ENCODE measurements around the gene STX7.

Gene STX7

GRCh38 chr6:132476688-132477087 lies 36.2 kb downstream of the STX7 start:
- no peak for DNase-seq (ENCODE audit: low read depth)

- no peak for DNase-seq (ENCODE audit: low read depth)
Observed at GRCh38 chr6:132475925-132476324, 37.0 kb downstream of the STX7 start.

DNA sequence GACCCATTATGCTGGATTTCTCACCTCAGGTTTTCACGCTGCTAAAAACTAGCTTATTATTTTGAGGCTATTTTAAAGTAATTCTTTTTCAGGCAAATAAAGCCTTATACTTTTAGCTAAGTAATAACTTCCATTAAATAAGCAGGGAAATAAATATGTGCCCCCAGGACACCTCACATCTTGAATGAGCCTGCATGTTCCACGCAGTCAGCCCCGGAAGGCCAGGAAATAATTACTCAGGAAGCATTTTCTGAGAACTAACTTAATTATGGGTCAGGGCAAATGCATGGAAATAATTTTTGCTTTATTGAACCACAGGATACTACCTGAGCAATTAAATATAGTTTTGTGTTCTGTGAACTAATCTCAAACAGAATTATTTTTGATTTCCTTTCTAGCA lies 41.1 kb downstream of the STX7 start:
- DNase-seq (ENCODE audit: low read depth) = no peak

DNA sequence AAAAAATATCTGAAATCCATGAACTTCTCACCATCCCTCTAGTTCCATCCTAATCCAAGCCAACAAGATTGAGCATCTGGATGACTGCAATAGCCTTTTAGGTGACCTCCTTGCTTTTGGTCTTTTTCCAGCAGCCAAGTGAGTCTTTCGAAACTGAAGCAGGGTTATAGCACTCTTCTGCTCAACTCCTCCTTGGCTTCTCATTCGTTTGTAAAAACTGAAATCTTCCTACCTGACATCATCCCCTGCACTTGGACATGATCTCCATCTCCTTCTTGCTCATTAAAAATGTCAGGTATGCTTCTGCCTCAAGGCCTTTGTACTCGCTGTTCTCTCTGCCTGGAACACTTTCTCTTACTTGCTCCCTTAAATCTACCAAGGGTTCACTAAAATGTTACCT lies 46.0 kb downstream of the STX7 start:
- DNase-seq (ENCODE audit: low read depth) = no peak

- no peak for DNase-seq (ENCODE audit: low read depth)
Observed at GRCh38 chr6:132465530-132466485, 47.1 kb downstream of the STX7 start.

DNA sequence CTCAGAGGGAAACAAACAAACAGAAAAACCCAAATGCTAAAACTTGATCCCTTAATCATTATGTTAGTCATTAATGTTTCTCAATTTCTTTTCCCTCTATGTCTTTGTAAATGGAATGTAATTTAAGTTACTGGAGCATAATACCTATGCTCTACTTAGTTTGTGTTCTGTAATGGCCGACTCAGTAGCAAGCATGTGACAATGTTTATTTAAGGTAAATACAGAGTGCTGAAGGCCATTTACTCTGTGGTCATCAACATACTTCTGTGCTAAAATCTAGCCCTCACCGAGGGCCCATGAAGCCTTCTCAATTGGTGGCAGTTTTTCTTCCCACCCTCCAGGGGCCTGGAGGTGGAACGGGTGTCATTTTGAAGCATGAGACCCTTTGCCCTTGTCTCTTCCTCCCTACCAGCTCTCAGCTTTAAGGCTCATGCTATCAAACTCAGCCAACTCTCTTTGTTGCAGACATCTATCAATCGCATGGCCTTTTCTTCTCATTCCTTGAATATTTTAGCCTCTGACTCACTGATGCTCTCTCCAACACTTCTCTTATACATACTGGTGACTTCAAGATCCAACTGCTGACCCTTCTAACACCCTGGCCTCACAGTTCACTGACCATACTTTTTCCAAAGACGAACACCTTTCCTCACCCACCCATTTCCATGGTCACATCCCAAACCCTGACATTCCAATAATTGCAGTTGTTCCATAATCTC lies 48.2 kb downstream of the STX7 start:
- no peak for DNase-seq (ENCODE audit: low read depth)

DNA sequence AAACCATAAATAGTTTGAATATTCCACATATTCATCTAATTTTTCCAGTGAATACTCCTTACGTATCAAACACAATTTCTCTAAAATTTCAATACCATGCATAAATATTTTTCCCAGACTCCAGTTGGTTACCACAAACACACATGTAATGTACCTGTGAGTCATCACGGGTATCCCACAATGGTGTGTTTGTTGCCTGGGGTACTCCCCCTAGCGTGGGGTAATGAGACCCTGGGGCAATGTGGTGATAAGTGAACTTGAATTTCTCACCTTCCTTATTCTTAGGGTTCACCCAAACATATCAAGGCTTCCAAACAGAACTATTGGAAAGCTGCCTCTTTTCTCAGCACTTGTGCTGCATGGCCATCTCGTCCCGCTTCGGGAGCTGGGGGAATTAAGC lies 51.0 kb downstream of the STX7 start:
- no peak for DNase-seq (ENCODE audit: low read depth)

DNA sequence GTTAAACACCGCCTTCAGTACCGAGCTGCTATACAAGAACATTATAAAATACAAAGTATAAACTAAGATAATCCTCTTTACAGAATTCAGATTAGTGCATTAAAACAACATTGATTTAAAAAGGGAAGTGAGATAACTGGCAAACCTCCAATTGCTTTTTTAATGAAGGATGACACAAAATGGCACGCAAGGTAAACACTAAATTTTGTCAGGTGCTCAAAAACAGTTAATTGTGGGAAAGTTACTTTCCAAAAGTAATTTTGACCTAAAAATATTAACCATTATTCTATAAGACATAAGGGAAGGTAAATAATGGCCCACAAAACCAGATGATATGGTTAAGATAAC lies 53.3 kb downstream of the STX7 start:
- DNase-seq (ENCODE audit: low read depth) = no peak

DNA sequence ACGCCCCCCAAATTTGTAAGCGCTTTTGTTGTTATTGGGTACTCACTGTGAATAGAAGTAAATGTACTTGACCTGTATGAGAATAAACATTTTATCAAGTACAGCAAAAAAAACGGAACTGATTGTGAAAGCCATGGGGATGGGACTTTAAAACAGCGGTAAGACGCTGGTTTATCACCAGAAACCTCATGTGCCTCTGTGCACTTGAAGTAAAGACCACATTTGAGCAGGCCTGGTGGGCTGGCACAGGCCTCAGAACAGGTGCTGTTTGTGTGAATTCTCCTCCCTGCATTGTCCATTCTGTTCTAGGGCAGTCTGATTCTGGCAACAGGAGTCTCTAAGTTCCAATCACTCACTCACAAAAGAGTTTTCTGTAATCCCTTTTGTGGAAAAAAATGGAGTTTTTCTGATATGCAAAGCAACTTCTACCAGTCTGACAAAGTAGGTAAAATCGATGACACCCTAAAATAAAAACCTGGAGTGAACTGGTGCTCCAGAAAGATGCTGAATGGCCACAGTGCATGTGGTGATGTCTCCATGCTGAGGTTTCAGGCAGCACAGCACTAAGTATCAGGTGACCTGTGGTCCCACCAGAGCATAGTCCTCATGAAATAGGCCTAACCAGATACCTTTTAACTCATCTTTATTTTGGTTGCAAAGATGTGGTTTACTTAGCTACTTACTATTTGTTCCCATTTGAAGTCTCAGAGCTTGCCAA lies 53.9 kb downstream of the STX7 start:
- no peak for DNase-seq (ENCODE audit: low read depth)

DNA sequence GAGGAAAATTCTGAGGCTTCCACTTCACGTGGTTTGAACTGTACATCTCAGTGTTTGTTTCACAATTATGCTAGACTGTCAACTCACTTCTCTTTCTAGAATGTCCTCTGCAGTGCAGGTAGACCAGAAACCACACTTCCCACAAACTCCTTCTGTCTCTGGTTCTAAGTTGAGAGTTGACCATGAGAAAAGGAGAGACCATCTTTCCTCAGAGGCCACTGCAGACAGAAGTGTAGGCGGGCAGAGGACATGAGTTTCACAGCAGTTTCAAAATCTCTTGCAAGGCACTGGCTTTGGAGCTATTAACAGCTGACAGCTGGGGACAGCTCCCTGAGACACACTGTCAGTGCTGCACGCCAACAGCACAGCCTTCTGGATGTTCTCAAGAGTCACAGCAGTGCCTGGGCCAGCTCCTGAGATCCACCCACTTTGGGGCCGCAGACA lies 56.2 kb downstream of the STX7 start:
- DNase-seq (ENCODE audit: low read depth) = no peak

GRCh38 chr6:132446855-132447241 lies 66.1 kb downstream of the STX7 start:
- DNase-seq (ENCODE audit: low read depth) = no peak

DNA sequence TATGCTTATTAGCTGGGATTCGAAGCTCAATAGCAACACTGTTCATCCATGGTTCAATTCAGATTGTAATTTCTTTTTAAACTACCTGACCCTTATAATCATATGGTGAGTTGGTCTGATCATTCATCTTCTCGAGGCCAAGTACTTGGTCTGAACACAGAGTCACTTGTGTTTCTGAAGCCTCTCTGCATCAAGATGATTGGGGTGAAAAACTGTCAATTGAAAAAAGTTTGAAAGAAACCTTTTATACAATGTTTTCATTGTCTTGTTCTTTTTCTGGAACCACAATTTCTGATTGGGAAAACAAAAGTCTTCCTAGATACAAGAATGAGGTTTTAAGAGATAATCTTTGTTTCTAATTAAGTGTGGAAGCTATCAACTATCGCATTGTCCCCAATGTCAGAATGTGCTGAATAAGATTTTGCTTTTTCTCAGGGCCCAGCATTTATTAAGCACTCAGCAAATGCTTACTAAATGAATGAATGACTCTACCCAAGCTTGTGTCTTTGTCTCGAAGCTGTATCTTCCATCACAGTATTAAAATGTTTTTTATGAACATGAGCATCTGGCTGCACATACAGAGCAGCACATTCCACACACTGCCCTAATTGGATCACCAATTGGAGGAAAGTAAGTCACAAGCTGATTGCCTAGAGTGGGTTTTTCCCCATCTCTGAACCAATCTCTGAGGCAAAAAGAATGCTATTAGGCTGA lies 66.6 kb downstream of the STX7 start:
- no peak for DNase-seq (ENCODE audit: low read depth)

GRCh38 chr6:132445201-132445951 lies 67.5 kb downstream of the STX7 start:
- no peak for DNase-seq (ENCODE audit: low read depth)

GRCh38 chr6:132443206-132443605 lies 69.7 kb downstream of the STX7 start:
- no peak for DNase-seq (ENCODE audit: low read depth)

DNA sequence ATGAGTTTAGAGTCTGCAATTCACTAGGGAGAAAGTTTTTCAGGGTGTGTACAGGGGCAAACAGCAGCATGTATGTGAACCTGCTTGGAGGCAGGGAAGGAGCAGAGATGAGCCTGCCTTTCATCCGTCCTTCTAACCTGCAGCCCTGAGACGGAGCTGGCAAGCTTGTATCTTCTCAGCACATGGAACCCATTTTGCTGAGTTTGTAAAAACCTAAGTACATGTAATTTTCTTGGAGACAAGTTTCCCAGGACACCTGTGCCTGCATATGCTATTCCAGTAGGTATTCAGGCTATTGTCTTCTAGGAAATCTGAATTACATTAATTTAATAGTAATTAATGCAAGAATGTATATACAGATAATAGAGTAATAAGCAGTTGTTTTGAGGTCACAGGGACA lies 82.8 kb downstream of the STX7 start:
- no peak for DNase-seq (ENCODE audit: low read depth)

GRCh38 chr6:132425176-132425575 lies 87.7 kb downstream of the STX7 start:
- DNase-seq (ENCODE audit: low read depth) = no peak

GRCh38 chr6:132423839-132424238 lies 89.1 kb downstream of the STX7 start:
- no peak for DNase-seq (ENCODE audit: low read depth)

DNA sequence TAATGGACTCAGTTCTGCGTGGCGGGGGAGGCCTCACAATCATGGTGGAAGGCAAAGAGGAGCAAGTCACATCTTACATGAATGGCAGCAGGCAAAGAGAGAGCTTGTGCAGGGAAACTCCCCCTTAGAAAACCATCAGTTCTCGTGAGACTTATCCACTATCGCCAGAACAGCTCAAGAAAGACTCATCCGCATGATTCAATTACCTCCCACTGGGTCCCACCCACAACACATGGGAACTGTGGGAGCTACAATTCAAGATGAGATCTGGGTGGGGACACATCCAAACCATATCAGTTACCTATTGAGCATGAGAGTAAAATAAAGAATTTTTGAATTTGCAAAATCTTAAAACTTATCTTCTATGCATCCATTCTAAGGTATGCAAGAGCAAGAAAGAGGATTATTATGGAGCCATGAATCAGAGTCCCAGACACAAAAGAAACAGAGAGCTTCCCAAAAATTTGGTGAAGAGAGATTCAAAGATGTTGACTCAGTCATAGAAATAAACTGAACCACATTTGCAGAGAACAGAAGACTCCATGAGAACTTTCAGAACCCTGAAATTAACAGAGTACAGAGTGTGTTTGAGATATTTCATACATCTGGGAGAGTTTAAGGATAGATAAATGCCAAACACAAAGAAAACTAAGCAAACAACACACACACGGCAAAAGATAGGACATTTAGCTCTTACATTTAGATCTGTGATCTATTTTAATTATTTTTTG lies 94.5 kb downstream of the STX7 start:
- DNase-seq (ENCODE audit: low read depth) = no peak

- no peak for DNase-seq (ENCODE audit: low read depth)
Observed at GRCh38 chr6:132414761-132415160, 98.2 kb downstream of the STX7 start.

DNA sequence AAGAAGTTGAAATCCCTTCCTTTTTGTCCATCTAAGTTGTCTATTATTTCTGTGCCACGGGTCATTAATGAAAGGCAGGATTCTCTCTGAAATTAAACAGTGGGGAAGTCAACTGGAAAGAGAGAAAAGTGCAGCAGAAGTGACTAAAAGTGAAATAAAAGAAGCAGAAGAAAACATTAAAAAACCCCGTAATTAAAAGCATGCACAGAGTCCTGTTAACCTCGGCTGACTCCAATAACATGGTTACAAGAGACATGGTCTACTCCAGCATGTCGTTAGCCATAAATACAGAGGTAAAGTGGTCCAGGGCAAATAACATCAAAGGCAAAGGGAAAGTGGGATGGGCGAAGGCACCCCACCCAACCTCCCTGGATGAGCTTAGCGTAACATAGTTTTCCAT lies 98.6 kb downstream of the STX7 start:
- DNase-seq (ENCODE audit: low read depth) = no peak

DNA sequence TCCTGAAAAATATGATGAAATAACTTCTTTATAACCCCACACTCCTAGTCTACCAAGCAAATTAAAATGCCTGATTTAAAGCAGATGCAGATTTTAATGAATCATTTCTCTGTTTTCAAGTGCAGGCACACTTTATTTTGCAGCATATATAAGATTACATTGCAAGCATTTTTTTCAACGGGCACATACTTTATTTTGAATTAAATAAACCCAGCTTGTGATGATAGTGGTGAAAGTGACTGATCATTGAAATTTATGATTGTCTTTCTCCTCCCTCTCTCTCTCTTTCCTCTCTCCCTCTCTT lies 99.5 kb downstream of the STX7 start:
- no peak for DNase-seq (ENCODE audit: low read depth)
